ENCODE data around the gene MAB21L2.

DNA sequence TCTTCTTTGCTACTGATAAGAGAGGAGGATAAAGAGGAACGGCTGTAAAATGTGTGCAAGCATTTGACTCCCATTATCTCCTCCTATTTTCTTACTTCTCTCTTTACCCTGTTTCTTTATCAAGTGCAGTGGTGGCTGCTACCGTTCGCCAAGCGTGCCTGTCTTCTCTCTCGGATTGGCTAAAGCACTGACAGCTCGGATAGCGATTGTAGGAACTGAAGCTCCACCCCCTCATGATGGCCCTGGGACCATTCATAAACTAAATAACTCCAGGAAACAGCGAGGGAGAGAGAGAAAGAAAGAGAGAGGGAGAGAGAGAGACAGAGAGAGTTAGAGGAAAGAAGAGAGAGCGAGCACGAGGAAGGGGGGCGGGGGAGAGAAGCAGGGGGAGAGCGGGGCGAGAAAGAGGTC, 305 bp upstream of the MAB21L2 start:
- TF ChIP-seq, protein P1, sequence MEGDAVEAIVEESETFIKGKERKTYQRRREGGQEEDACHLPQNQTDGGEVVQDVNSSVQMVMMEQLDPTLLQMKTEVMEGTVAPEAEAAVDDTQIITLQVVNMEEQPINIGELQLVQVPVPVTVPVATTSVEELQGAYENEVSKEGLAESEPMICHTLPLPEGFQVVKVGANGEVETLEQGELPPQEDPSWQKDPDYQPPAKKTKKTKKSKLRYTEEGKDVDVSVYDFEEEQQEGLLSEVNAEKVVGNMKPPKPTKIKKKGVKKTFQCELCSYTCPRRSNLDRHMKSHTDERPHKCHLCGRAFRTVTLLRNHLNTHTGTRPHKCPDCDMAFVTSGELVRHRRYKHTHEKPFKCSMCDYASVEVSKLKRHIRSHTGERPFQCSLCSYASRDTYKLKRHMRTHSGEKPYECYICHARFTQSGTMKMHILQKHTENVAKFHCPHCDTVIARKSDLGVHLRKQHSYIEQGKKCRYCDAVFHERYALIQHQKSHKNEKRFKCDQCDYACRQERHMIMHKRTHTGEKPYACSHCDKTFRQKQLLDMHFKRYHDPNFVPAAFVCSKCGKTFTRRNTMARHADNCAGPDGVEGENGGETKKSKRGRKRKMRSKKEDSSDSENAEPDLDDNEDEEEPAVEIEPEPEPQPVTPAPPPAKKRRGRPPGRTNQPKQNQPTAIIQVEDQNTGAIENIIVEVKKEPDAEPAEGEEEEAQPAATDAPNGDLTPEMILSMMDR (IDR thresholded peaks at IDR 0.05; ENCODE audit: poor library complexity, severe bottlenecking): no peak
- TF ChIP-seq POLR2AphosphoS5 (IDR thresholded peaks at IDR 0.05): peak; percentile 7
- no peak for TF ChIP-seq EP300 (conservative IDR thresholded peaks at IDR 0.05; ENCODE audit: poor library complexity, severe bottlenecking)
- no peak for TF ChIP-seq MXI1 (conservative IDR thresholded peaks at IDR 0.05; ENCODE audit: poor library complexity, severe bottlenecking)
- TF ChIP-seq EZH2 (IDR thresholded peaks at IDR 0.05; ENCODE audit: borderline replicate concordance, insufficient read depth, low read length, poor library complexity, severe bottlenecking): peak; percentile 76
- TF ChIP-seq TAF1 (IDR thresholded peaks at IDR 0.05; ENCODE audit: low read depth): no peak
- TF ChIP-seq RAD21 (conservative IDR thresholded peaks at IDR 0.05): no peak
- TF ChIP-seq, protein P2, sequence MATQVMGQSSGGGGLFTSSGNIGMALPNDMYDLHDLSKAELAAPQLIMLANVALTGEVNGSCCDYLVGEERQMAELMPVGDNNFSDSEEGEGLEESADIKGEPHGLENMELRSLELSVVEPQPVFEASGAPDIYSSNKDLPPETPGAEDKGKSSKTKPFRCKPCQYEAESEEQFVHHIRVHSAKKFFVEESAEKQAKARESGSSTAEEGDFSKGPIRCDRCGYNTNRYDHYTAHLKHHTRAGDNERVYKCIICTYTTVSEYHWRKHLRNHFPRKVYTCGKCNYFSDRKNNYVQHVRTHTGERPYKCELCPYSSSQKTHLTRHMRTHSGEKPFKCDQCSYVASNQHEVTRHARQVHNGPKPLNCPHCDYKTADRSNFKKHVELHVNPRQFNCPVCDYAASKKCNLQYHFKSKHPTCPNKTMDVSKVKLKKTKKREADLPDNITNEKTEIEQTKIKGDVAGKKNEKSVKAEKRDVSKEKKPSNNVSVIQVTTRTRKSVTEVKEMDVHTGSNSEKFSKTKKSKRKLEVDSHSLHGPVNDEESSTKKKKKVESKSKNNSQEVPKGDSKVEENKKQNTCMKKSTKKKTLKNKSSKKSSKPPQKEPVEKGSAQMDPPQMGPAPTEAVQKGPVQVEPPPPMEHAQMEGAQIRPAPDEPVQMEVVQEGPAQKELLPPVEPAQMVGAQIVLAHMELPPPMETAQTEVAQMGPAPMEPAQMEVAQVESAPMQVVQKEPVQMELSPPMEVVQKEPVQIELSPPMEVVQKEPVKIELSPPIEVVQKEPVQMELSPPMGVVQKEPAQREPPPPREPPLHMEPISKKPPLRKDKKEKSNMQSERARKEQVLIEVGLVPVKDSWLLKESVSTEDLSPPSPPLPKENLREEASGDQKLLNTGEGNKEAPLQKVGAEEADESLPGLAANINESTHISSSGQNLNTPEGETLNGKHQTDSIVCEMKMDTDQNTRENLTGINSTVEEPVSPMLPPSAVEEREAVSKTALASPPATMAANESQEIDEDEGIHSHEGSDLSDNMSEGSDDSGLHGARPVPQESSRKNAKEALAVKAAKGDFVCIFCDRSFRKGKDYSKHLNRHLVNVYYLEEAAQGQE (IDR thresholded peaks at IDR 0.05; ENCODE audit: borderline replicate concordance): no peak
- TF ChIP-seq SMC3 (conservative IDR thresholded peaks at IDR 0.05; ENCODE audit: poor library complexity): no peak

All from neural cell (in vitro differentiated cells).